HG02678 (cell line): ENCODE measurements around the gene RNF169.
"Not testable (repeated sequence)": the region's sequence is repeated elsewhere in the genome, so short reads cannot be mapped to it uniquely, and the experiment has no call there.

ENCODE experiments used
- ATAC-seq: cut with Tn5 transposase; IDR thresholded peaks from one replicate; pipeline ENCODE4 v1.9.1; 2021; ENCODE audit warnings: mild to moderate bottlenecking, moderate library complexity; ENCODE audit not compliant: unreplicated experiment

RNF169 gene

DNA sequence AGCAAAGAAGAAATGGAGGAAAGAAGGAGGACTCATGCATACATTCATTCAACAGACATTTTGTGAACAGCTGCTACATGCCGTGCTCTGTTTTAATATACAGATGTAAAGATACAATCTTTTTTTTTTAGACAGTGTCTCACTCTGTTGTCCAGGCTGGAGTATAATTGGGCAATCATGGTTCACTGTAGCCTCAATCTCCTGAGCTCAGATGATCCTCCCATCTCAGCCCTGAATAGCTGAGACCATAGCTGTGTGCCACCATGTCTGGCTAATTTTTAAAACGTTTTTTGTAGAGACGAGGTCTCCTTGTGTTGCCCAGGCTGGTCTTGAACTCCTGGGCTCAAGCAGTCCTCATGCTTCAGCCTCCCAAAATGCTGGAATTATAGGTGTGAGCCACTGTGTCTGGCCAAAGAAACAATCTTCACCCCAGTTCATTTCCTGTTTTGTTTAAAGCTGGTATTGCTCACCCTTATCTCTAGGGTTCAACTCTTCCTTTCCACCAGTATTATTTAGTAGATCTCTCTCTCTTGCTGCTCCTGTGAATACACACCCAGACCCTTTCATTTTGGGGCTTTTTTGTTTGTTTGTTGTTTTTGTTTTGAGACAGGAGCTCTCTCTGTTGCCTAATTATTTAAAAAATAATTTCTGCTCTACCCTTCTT, 69.8 kb downstream of the RNF169 start:
- no peak for ATAC-seq

DNA sequence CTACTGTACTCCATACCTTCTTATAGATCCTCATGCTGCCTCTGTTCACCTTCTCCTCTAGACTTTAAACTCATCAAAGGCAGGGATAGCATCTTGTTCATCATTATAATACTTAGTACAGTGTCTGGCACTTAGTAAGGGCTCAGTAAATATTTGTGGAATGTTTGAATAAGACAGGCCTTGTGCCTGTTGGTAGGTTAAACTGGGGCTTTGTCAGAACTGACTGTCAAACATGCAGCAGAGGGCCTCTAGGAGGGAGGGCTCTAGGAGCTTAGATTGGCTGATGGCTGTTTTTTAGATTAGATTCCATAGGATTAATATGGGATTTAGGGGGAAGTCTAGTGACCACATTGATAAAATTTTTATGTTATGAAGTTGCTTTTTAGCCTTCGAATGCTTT, 70.8 kb downstream of the RNF169 start:
- no peak for ATAC-seq

GRCh38 chr11:74820763-74821162, 72.1 kb downstream of the RNF169 start:
- ATAC-seq, result no peak

DNA sequence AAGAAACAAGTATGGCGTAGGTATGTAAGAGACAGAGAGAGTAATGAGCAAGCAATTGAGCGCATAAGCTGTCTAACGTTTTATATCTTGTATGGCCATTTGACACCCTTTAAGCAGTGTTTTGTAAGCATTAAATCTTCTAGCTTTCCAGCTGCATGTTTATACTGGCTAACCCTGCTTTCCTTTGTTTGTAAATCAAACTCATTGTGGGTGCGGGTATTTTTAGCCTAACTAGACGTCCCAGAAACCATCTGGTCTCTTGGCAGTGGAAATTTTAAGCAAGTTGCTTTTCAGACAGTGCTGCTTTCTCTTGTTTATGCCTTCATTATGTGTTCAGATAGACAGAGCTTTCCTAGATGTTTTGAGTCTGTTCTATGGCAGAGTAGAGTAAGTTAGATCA, 73.5 kb downstream of the RNF169 start:
- no peak for ATAC-seq

DNA sequence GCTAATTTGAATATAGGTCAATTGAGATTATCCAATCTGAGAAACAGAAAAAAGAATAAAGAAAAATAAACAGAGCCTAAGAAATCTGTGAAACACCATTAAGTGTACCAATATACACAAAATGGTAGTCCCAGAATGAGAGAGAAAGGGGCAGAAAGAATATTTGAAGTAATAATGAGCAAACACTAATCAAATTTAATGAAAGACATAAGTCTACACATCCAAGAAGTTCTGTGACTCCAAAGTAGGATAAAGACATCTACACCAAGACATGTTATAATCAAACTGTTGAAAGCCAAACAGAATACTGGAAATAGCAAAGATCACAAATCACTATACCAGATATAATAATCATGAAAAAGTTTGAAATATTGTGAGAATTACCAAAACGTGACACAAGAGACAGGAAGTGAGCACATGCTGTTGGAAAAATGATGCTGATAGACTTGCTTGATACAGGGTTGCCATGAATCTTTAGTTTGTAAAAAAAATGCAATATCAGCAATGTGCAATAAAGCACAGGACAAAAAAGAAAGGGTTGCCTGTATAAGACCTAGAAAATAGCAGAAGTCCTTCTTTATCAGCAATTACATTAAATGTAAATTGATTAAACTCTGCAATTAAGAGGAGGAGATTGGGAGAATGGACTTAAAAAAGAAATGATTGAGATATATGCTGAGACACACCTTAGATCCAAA, 75.8 kb downstream of the RNF169 start:
- ATAC-seq, result no peak

GRCh38 chr11:74825596-74825995, 76.9 kb downstream of the RNF169 start:
- not testable (repeated sequence) for ATAC-seq

GRCh38 chr11:74826901-74827300, 78.3 kb downstream of the RNF169 start:
- ATAC-seq, result no peak

DNA sequence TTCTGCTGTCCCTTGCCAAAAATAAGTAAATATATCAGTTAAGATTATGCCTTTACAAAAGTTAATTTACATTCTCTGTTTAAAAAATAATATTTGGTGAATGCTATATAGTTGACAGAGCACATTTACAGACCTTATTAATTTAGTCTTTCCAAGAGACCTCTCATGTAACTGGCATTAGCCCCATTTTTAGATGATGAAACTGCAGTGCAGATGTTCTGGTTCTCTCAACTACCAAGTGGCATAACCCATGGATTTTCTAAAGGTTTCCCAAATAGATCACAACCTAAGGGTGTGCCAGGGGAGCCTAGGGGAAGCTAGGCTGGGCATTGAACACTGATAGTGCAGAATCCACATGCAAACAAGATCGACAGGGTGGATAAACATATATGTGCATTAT, 88.5 kb downstream of the RNF169 start:
- ATAC-seq, result no peak

GRCh38 chr11:74838188-74838587, 89.5 kb downstream of the RNF169 start:
- ATAC-seq, result no peak

- no peak for ATAC-seq
These were observed 90.8 kb downstream of the RNF169 start for GRCh38 chr11:74839446-74839845.

- no peak for ATAC-seq
These were observed 91.3 kb downstream of the RNF169 start for GRCh38 chr11:74839971-74840370.

DNA sequence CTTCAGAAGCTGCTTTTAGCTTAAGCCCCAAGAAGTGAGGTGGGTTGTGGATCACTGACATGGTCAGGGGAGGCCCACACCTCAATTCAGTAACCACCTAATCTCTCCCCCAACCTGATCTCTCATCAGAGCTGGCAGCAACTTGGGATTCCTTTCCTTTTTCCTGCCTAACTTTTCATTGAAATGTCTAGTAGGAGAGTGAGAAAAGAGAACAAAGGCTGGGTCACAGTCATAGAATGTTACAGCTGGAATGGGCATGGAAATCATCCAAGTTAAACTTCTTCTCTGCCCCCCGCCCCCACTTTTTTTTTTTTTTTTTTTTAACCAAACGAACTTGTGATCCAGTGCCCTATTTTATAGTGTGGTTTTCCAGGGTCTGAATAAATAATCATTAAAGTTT, 91.8 kb downstream of the RNF169 start:
- no peak for ATAC-seq

GRCh38 chr11:74842967-74843366, 94.3 kb downstream of the RNF169 start:
- ATAC-seq, result no peak

GRCh38 chr11:74844072-74844471, 95.4 kb downstream of the RNF169 start:
- ATAC-seq, result no peak

- ATAC-seq, result no peak
These were observed 96.2 kb downstream of the RNF169 start for GRCh38 chr11:74844865-74845264.

- ATAC-seq, result no peak
These were observed 97.4 kb downstream of the RNF169 start for GRCh38 chr11:74845978-74846517.

GRCh38 chr11:74846770-74847169, 98.1 kb downstream of the RNF169 start:
- ATAC-seq, result no peak

GRCh38 chr11:74847395-74847794, 98.7 kb downstream of the RNF169 start:
- ATAC-seq, result no peak

DNA sequence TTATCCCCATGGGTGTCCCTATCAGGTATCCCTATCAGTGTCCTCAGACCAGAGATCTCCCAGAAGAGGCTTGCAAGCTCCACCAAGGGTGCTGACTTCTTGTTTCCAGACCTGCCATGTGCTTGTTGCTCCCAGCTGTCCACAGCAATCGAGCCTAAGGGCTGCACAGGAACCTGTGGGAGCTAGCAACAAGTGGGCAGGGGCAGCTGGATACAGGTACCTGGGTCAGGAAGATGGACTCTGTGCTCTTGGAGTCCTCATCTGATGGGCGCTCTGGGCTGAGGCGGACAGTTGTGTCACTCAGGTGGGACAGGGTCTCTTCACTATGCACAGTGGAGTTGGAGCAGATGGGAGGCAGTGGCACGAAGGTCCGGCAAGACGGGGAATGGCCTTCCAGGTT, 99.2 kb downstream of the RNF169 start:
- no peak for ATAC-seq

- ATAC-seq, result no peak
These were observed 101.1 kb downstream of the RNF169 start for GRCh38 chr11:74849525-74850391.

- no peak for ATAC-seq
These were observed 104.6 kb downstream of the RNF169 start for GRCh38 chr11:74853223-74853622.
